GM23338 (cell line): ENCODE measurements around the gene PDE4D.

Experiments
- EZH2 ChIP-seq: fragments of 200-600 bp; sonication (generic); IDR thresholded peaks from one replicate; pipeline ENCODE4 v1.8.0; 2017; ENCODE audit warnings: antibody characterized with exemption, mild to moderate bottlenecking, low read depth; ENCODE audit not compliant: unreplicated experiment
- TF ChIP-seq, protein P1 (sequence below), 2 experiments: fragments of 200-600 bp in 1 of 2; sonication (generic) in 1 of 2; conservative IDR thresholded peaks; 2 replicates each; pipeline versions ENCODE4 v1.5.1 to v1.6.1; 2016 to 2017; ENCODE audit warnings: antibody characterized with exemption in 2 of 2, low read depth in 2 of 2, mild to moderate bottlenecking in 2 of 2, moderate library complexity in 1 of 2

DNA sequence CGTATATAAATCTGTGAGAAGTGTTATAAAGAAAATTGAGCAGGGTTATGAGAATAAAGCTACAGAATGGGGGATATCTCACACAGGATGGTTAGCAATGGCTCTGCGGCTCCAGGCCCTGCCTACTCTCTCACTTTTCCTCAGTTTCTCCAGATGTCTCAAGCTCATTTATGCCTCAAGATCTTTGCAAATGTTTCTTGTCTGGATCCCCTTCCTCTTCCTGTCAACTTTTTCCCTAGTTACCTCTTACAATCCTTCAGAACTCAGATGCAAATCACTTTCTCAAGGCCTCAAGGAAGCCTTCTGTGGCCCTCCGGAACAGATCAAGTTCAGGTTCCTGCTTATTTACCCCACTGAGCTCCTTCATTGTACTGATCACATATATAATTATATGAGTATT, 924.3 kb downstream of the PDE4D start:
- TF ChIP-seq EZH2: no peak
- TF ChIP-seq, protein P1, sequence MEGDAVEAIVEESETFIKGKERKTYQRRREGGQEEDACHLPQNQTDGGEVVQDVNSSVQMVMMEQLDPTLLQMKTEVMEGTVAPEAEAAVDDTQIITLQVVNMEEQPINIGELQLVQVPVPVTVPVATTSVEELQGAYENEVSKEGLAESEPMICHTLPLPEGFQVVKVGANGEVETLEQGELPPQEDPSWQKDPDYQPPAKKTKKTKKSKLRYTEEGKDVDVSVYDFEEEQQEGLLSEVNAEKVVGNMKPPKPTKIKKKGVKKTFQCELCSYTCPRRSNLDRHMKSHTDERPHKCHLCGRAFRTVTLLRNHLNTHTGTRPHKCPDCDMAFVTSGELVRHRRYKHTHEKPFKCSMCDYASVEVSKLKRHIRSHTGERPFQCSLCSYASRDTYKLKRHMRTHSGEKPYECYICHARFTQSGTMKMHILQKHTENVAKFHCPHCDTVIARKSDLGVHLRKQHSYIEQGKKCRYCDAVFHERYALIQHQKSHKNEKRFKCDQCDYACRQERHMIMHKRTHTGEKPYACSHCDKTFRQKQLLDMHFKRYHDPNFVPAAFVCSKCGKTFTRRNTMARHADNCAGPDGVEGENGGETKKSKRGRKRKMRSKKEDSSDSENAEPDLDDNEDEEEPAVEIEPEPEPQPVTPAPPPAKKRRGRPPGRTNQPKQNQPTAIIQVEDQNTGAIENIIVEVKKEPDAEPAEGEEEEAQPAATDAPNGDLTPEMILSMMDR (conservative IDR thresholded peaks at IDR 0.05; ENCODE audit: low read depth in 2 of 2): no peak
